ENCODE data around the gene SLC25A19.

Gene SLC25A19

GRCh38 chr17:75225016-75225415, 64.2 kb downstream of the SLC25A19 start:
- peaks cover 71% of the 10 kb centered on the region for H3K36me3 ChIP-seq (ENCODE audit: control insufficient read depth, low read length)
- no peak overlapping the region for H3K4me3 ChIP-seq (ENCODE audit: low read length)
- no peak overlapping the region for H3K4me2 ChIP-seq (ENCODE audit: low read length)
- H4K20me1 ChIP-seq (ENCODE audit: control insufficient read depth, insufficient read depth, low read depth, low read length) = no peaks in the 10 kb centered on the region
- H3K9me2 ChIP-seq (replicated peaks; ENCODE audit: control insufficient read depth, low read length) = no peaks in the 10 kb centered on the region
- H3K27ac ChIP-seq (ENCODE audit: low read depth, low read length) = no peak overlapping the region
- TF ChIP-seq CTCF (IDR thresholded peaks at IDR 0.05; ENCODE audit: low read depth, low read length, poor library complexity, severe bottlenecking) (no peak), EZH2phosphoT487 (IDR thresholded peaks at IDR 0.05; ENCODE audit: borderline replicate concordance, low read length) (no peak)
- no peaks in the 10 kb centered on the region for H3F3A ChIP-seq (ENCODE audit: control insufficient read depth, insufficient read depth)
- no peaks in the 10 kb centered on the region for H3K9me3 ChIP-seq (ENCODE audit: control insufficient read depth, insufficient read depth, low read length)
- H3K27me3 ChIP-seq (ENCODE audit: control insufficient read depth, low read length) = no peaks in the 10 kb centered on the region
- peaks cover 2% of the 10 kb centered on the region; the same call in 1 of the 2 replicates for H3K79me2 ChIP-seq (ENCODE audit: control insufficient read depth, low read length)
- no peaks in the 10 kb centered on the region for H3K4me1 ChIP-seq (ENCODE audit: control insufficient read depth, low read length)

Measured in DOHH2 (cell line).